22Rv1 (cell line): ENCODE data around the gene ARL15.

Experiments
- ZFX ChIP-seq: fragments of 450-650 bp; IDR thresholded peaks from 2 replicates; pipeline ENCODE4 v1.6.1; 2017; ENCODE audit warnings: antibody characterized with exemption, borderline replicate concordance
- TF ChIP-seq, protein P1 (sequence below): fragments of 450-650 bp; IDR thresholded peaks from 2 replicates; pipeline ENCODE4 v1.5.1; 2017; ENCODE audit warnings: mild to moderate bottlenecking

DNA sequence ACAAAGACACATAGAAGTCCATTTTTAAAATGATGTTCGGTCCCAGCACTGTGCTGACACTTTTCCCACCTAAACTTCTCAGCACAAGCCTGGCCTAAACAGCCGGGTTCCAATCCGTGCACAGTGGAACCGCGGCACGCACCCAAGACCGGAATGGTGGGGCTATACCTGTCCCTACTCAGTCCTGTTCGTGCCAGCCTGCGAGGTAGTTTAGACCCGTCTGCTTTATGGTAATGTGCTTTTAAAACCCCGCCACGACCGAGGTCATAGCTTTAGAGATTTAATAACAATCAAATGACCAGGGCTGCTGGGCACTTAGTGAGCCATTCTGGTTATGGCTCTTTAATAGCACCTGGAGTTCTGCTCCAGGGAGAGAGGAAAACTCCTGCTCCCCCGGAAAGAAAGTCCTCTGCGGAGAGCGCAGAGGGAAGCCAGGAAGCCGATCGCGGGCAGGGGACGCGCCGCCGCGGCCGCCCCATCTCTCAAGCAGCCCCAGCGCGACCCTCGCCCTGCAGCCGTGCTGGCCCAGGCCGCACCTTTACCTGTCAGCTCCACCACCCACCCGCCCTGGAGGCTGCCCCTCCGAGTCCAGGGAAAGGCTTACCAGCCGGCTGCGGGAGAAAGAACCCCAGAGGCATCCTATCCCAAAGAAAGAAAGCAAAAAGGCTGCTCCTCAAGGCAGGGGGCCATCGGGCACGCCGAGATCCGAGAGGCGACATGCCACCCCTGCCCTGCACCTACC, 511 bp downstream of the ARL15 start:
- TF ChIP-seq, protein P1, sequence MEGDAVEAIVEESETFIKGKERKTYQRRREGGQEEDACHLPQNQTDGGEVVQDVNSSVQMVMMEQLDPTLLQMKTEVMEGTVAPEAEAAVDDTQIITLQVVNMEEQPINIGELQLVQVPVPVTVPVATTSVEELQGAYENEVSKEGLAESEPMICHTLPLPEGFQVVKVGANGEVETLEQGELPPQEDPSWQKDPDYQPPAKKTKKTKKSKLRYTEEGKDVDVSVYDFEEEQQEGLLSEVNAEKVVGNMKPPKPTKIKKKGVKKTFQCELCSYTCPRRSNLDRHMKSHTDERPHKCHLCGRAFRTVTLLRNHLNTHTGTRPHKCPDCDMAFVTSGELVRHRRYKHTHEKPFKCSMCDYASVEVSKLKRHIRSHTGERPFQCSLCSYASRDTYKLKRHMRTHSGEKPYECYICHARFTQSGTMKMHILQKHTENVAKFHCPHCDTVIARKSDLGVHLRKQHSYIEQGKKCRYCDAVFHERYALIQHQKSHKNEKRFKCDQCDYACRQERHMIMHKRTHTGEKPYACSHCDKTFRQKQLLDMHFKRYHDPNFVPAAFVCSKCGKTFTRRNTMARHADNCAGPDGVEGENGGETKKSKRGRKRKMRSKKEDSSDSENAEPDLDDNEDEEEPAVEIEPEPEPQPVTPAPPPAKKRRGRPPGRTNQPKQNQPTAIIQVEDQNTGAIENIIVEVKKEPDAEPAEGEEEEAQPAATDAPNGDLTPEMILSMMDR = no peak
- no peak for TF ChIP-seq ZFX
